ENCODE results near the gene RAP1A.

GRCh38 chr1:111733992-111734341 is 114.4 kb downstream of the RAP1A start:
- no peak for TF ChIP-seq EZH2phosphoT487 (IDR thresholded peaks at IDR 0.05; ENCODE audit: borderline replicate concordance, low read length)
- TF ChIP-seq, protein P1, sequence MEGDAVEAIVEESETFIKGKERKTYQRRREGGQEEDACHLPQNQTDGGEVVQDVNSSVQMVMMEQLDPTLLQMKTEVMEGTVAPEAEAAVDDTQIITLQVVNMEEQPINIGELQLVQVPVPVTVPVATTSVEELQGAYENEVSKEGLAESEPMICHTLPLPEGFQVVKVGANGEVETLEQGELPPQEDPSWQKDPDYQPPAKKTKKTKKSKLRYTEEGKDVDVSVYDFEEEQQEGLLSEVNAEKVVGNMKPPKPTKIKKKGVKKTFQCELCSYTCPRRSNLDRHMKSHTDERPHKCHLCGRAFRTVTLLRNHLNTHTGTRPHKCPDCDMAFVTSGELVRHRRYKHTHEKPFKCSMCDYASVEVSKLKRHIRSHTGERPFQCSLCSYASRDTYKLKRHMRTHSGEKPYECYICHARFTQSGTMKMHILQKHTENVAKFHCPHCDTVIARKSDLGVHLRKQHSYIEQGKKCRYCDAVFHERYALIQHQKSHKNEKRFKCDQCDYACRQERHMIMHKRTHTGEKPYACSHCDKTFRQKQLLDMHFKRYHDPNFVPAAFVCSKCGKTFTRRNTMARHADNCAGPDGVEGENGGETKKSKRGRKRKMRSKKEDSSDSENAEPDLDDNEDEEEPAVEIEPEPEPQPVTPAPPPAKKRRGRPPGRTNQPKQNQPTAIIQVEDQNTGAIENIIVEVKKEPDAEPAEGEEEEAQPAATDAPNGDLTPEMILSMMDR (IDR thresholded peaks at IDR 0.05; ENCODE audit: low read depth, low read length, poor library complexity, severe bottlenecking), result no peak

All from DOHH2 (cell line).